Urothelium cell line (cell line): Measurements from ENCODE around the gene HTRA1.

ENCODE experiments used
- DNase-seq: peaks from one replicate; pipeline ENCODE4 v3.0.0; 2011; ENCODE audit warnings: low spot score, mixed read lengths
- FAIRE-seq: peaks from 2 replicates; lab custom pipeline; 2011; peaks lifted over from hg19 to GRCh38; lab: Jason Lieb, UNC

The HTRA1 gene

GRCh38 chr10:122514045-122514840, 52.9 kb downstream of the HTRA1 start:
- DNase-seq (no peak), FAIRE-seq (no peak)

- no peak for DNase-seq
- no peak for FAIRE-seq
These were observed 53.7 kb downstream of the HTRA1 start for GRCh38 chr10:122515022-122515424.

- peak; percentile 20 for FAIRE-seq
These were observed 54.4 kb downstream of the HTRA1 start for GRCh38 chr10:122515588-122516231.

GRCh38 chr10:122516734-122517133, 55.4 kb downstream of the HTRA1 start:
- no peak for DNase-seq
- no peak for FAIRE-seq

More at GRCh38 chr10:122515588-122516231, 54.4 kb downstream of the HTRA1 start:
- peak; percentile 71 for DNase-seq

- FAIRE-seq, result no peak
These were observed 57.8 kb downstream of the HTRA1 start for GRCh38 chr10:122519144-122519543.

GRCh38 chr10:122519873-122520272, 58.5 kb downstream of the HTRA1 start:
- no peak for FAIRE-seq
- DNase-seq, result no peak

More at GRCh38 chr10:122519144-122519543, 57.8 kb downstream of the HTRA1 start:
- no peak for DNase-seq

GRCh38 chr10:122521011-122521410, 59.7 kb downstream of the HTRA1 start:
- DNase-seq, result peak; percentile 27
- FAIRE-seq, result no peak

- DNase-seq (no peak), FAIRE-seq (no peak)
These were observed 63.5 kb downstream of the HTRA1 start for GRCh38 chr10:122524811-122525210.

- DNase-seq, result no peak
- no peak for FAIRE-seq
These were observed 64.4 kb downstream of the HTRA1 start for GRCh38 chr10:122525788-122526187.

- no peak for DNase-seq
- no peak for FAIRE-seq
These were observed 65.5 kb downstream of the HTRA1 start for GRCh38 chr10:122526892-122527291.

- FAIRE-seq, result no peak
- no peak for DNase-seq
These were observed 68.8 kb downstream of the HTRA1 start for GRCh38 chr10:122530177-122530576.

GRCh38 chr10:122531261-122531660, 69.9 kb downstream of the HTRA1 start:
- no peak for DNase-seq
- no peak for FAIRE-seq

- FAIRE-seq (no peak), DNase-seq (no peak)
These were observed 70.6 kb downstream of the HTRA1 start for GRCh38 chr10:122531939-122532338.

GRCh38 chr10:122532601-122533296, 71.4 kb downstream of the HTRA1 start:
- DNase-seq, result no peak
- no peak for FAIRE-seq

GRCh38 chr10:122537545-122537944, 76.2 kb downstream of the HTRA1 start:
- DNase-seq (no peak), FAIRE-seq (no peak)

- FAIRE-seq (no peak), DNase-seq (no peak)
These were observed 80.2 kb downstream of the HTRA1 start for GRCh38 chr10:122541541-122542002.

- FAIRE-seq (peak; percentile 27), DNase-seq (peak; percentile 19)
These were observed 82.5 kb downstream of the HTRA1 start for GRCh38 chr10:122543676-122544445.

GRCh38 chr10:122544493-122544892, 83.1 kb downstream of the HTRA1 start:
- DNase-seq (no peak), FAIRE-seq (no peak)

GRCh38 chr10:122546242-122546641, 84.9 kb downstream of the HTRA1 start:
- DNase-seq, result no peak
- FAIRE-seq, result no peak

GRCh38 chr10:122548407-122549085, 87.2 kb downstream of the HTRA1 start:
- DNase-seq (no peak), FAIRE-seq (no peak)
